Right ventricle myocardium superior (tissue), 1 donor: ENCODE results near the gene ZNF22. TPM values are rescaled to one million over a fixed set of nuclear protein-coding genes. Genes with fewer than 3 reads are reported as not detected.

Experiments
- ATAC-seq: fragments of 200-7000 bp; cut with Tn5 transposase; one replicate; pipeline ENCODE4 v1.9.1; 2020; ENCODE audit warnings: mild to moderate bottlenecking; ENCODE audit not compliant: poor library complexity
- DNase-seq: peaks from one replicate; pipeline ENCODE4 v3.0.0-alpha.2; 2020
- intact Hi-C: fragments of 100-400 bp; cut with DNase I; formaldehyde crosslinking; loops from one replicate; pipeline ENCODE4 v1.11.2; 2022
- total RNA-seq: library from RNA; stranded (reverse); fragmentation: NEBNext Ultra II Directional; extraction: Animal tissue kit (Norgen Biotek cat#: 25700); gene quantifications from one replicate; pipeline ENCODE4 v1.2.1, GENCODE V29; 2021
- donor health status: DM: no; HTN: yes; CAD: no; lungs with severe emphysema.

ZNF22 gene
- total RNA-seq, 1 donor from 2014 or later, result 11.4 TPM

GRCh38 chr10:44962870-44963738 is 37.6 kb upstream of the ZNF22 start:
- intact Hi-C loops, result no loop called here
- ATAC-seq (peak; percentile 19), DNase-seq (peak; percentile 68)

- DNase-seq (peak; percentile 94), ATAC-seq (peak; percentile 65)
- intact Hi-C loops, result no loop called here
These were observed 36.7 kb upstream of the ZNF22 start for GRCh38 chr10:44963772-44964633.

GRCh38 chr10:44965104-44965503 is 35.6 kb upstream of the ZNF22 start:
- no peak for DNase-seq
- intact Hi-C loops, result no loop called here

GRCh38 chr10:44965651-44966097 is 35.0 kb upstream of the ZNF22 start:
- DNase-seq, result no peak
- intact Hi-C loops, result no loop called here
- ATAC-seq, result peak; percentile 23

More at GRCh38 chr10:44965104-44965503, 35.6 kb upstream of the ZNF22 start:
- ATAC-seq, result no peak

- DNase-seq (no peak), ATAC-seq (no peak)
- intact Hi-C loops, result no loop called here
These were observed 34.5 kb upstream of the ZNF22 start for GRCh38 chr10:44966129-44966815.

GRCh38 chr10:44966816-44967509 is 33.8 kb upstream of the ZNF22 start:
- no peak for ATAC-seq
- intact Hi-C loops, result no loop called here
- no peak for DNase-seq

GRCh38 chr10:44967616-44968015 is 33.1 kb upstream of the ZNF22 start:
- intact Hi-C loops, result no loop called here
- ATAC-seq (no peak), DNase-seq (peak; percentile 59)

GRCh38 chr10:44968091-44968490 is 32.6 kb upstream of the ZNF22 start:
- DNase-seq, result no peak
- ATAC-seq, result peak; percentile 21
- intact Hi-C loops, result no loop called here

GRCh38 chr10:44968500-44969400 is 32.0 kb upstream of the ZNF22 start:
- DNase-seq, result no peak
- no peak for ATAC-seq
- intact Hi-C loops, result no loop called here

GRCh38 chr10:44969854-44970253 is 30.9 kb upstream of the ZNF22 start:
- intact Hi-C loops, result loop anchor here (5.0 kb wide), 1 partner anchor 38 kb away; no protein-coding TSS in a partner anchor
- peak; percentile 74 for DNase-seq
- peak; percentile 47 for ATAC-seq

GRCh38 chr10:44970812-44971395 is 29.8 kb upstream of the ZNF22 start:
- no peak for DNase-seq
- ATAC-seq, result no peak
- intact Hi-C loops, result loop anchor here (5.0 kb wide), 1 partner anchor 39 kb away; no protein-coding TSS in a partner anchor

GRCh38 chr10:44971434-44971833 is 29.3 kb upstream of the ZNF22 start:
- DNase-seq, result no peak
- no peak for ATAC-seq
- intact Hi-C loops, result loop anchor here (5.0 kb wide), 1 partner anchor 39 kb away; no protein-coding TSS in a partner anchor

GRCh38 chr10:44971935-44972757 is 28.6 kb upstream of the ZNF22 start:
- ATAC-seq (no peak), DNase-seq (no peak)
- intact Hi-C loops, result loop anchor here (5.0 kb wide), 1 partner anchor 40 kb away; no protein-coding TSS in a partner anchor

- intact Hi-C loops, result loop anchor here (5.0 kb wide), 1 partner anchor 41 kb away; no protein-coding TSS in a partner anchor
- ATAC-seq (no peak), DNase-seq (no peak)
These were observed 27.8 kb upstream of the ZNF22 start for GRCh38 chr10:44972874-44973306.

- ATAC-seq (no peak), DNase-seq (no peak)
- intact Hi-C loops, result loop anchor here (5.0 kb wide), 1 partner anchor 41 kb away; no protein-coding TSS in a partner anchor
These were observed 27.2 kb upstream of the ZNF22 start for GRCh38 chr10:44973323-44974081.
